Stomach (tissue), 9 donors: ENCODE data around the gene SLIT1. TPM values are rescaled to one million over a fixed set of nuclear protein-coding genes. Genes with fewer than 3 reads are reported as not detected.

Experiments used
- DNase-seq, 2 donors: peaks; one replicate each; pipeline versions ENCODE4 v3.0.0 to v3.0.0-alpha.2; 2013 to 2019
- H3K27ac ChIP-seq, 5 donors: fragments of 200-600 bp in 4 of 5; sonication (generic) in 4 of 5; one replicate each; pipeline ENCODE4 v1.5.1; 2013 to 2019; ENCODE audit warnings: mild to moderate bottlenecking in 1 of 5, moderate library complexity in 1 of 5
- H3K27me3 ChIP-seq, 3 donors: fragments of 200-600 bp; sonication (generic); one replicate each; pipeline ENCODE4 v1.5.1; 2017 to 2019; ENCODE audit warnings: mixed run types in 1 of 3
- H3K36me3 ChIP-seq, 4 donors: fragments of 200-600 bp; sonication (generic); 1 replicate in 3 of 4; 2 replicates in 1 of 4; pipeline ENCODE4 v1.5.1; 2016 to 2019
- H3K4me1 ChIP-seq, 4 donors: fragments of 200-600 bp; sonication (generic); one replicate each; pipeline ENCODE4 v1.5.1; 2016 to 2019
- H3K4me3 ChIP-seq, 4 donors: fragments of 200-600 bp; sonication (generic) in 3 of 4; one replicate each; pipeline ENCODE4 v1.5.1; 2016 to 2019; ENCODE audit warnings: mild to moderate bottlenecking in 1 of 4
- H3K9me3 ChIP-seq, 4 donors: fragments of 200-600 bp; sonication (generic); one replicate each; pipeline ENCODE4 v1.5.1; 2016 to 2019
- CTCF ChIP-seq, 7 experiments: fragments of 450-650 bp in 4 of 7; fragments of 200-600 bp in 3 of 7; sonication (generic) in 3 of 7; IDR thresholded peaks; one replicate each; pipeline ENCODE4 v1.5.1; 2016 to 2019; ENCODE audit warnings: antibody characterized with exemption in 7 of 7, control low read depth in 2 of 7, mild to moderate bottlenecking in 1 of 7
- EP300 ChIP-seq: sonication (generic); formaldehyde crosslinking; IDR thresholded peaks from one replicate; pipeline ENCODE4 v1.6.1; 2017; ENCODE audit warnings: antibody characterized with exemption
- POLR2A ChIP-seq, 4 donors: fragments of 450-650 bp; IDR thresholded peaks; one replicate each; pipeline ENCODE4 v1.6.1; 2016; ENCODE audit warnings: antibody characterized with exemption in 4 of 4, control low read depth in 2 of 4, mild to moderate bottlenecking in 1 of 4, moderate library complexity in 1 of 4
- POLR2AphosphoS5 ChIP-seq, 3 donors: sonication (generic); formaldehyde crosslinking; IDR thresholded peaks; one replicate each; pipeline ENCODE4 v1.6.1; 2016; ENCODE audit warnings: antibody characterized with exemption in 3 of 3
- whole genome bisulfite sequencing, 5 donors: extraction: QIAGEN DNeasy Blood & Tissue Kit in 3 of 5; methylation state at CpG; one replicate each; pipeline versions ENCODE4 v1.1.5 to v1.1.7; 2013 to 2018; 5-methylcytosine and 5-hydroxymethylcytosine counted together
- intact Hi-C: fragments of 100-400 bp; cut with DNase I; formaldehyde crosslinking; loops from one replicate; pipeline ENCODE4 v1.15.1; 2023; ENCODE audit warnings: low total_unique reads
- polyA plus RNA-seq, 3 donors: library from polyadenylated mRNA; stranded (reverse); fragments of 200-250 nt; gene quantifications; one replicate each; pipeline ENCODE4 v1.2.3, GENCODE V29; 2013
- total RNA-seq, 5 donors: library from RNA; depleted of rRNA; stranded (reverse); fragments of >200 nt; gene quantifications; one replicate each; pipeline versions ENCODE4 v1.1.0 to v1.2.3, GENCODE V29; 2014 to 2016
- donor health status: healthy with polysubstance abuse.
- donor health status: Bipolar disorder and iron deficiency.
- donor health status: healthy.

The SLIT1 gene
- total and polyA plus RNA-seq, 8 donors = under 0.01 to 6.1 (median 0.44) TPM

- peaks cover 0 to 4% (median 0%) of the 10 kb centered on the region in 3 donors for H3K27me3 ChIP-seq
These were observed 30.0 kb upstream of the SLIT1 start for GRCh38 chr10:97215619-97216260.

GRCh38 chr10:97213431-97213830, 27.7 kb upstream of the SLIT1 start:
- intact Hi-C loops = loop anchor here (5.0 kb wide), 1 partner anchor 141 kb away; no protein-coding TSS in a partner anchor
- Histone ChIP-seq H3K27ac (no peak overlapping the region), H3K36me3 (no peaks in the 10 kb centered on the region), H3K4me1 (peaks cover 0 to 4% (median 0%) of the 10 kb centered on the region in 4 donors), H3K4me3 (no peak overlapping the region), H3K9me3 (no peaks in the 10 kb centered on the region), H3K27me3 (peaks cover 0 to 12% (median 0%) of the 10 kb centered on the region in 3 donors)
- DNase-seq = no peak
- WGBS, 5 donors = 50 to 62% (median 54%) methylated on average over 9 of the region's 9 CpGs
- TF ChIP-seq POLR2AphosphoS5 (IDR thresholded peaks at IDR 0.05) (no peak), POLR2A (IDR thresholded peaks at IDR 0.05) (no peak), CTCF (IDR thresholded peaks at IDR 0.05) (no peak), EP300 (no peak)

More at GRCh38 chr10:97215619-97216260, 30.0 kb upstream of the SLIT1 start:
- H3K4me3 ChIP-seq = no peak overlapping the region
- no peaks in the 10 kb centered on the region for H3K9me3 ChIP-seq
- intact Hi-C loops = no loop called here
- H3K4me1 ChIP-seq = peaks cover 0 to 4% (median 0%) of the 10 kb centered on the region in 4 donors
- WGBS, 5 donors = 71 to 89% (median 81%) methylated on average over 15 of the region's 15 CpGs
- peaks cover 0 to 4% (median under 1%) of the 10 kb centered on the region in 4 donors for H3K36me3 ChIP-seq
- DNase-seq = no peak
- H3K27ac ChIP-seq = no peak overlapping the region
- no peak for TF ChIP-seq CTCF (IDR thresholded peaks at IDR 0.05)
- TF ChIP-seq POLR2A (IDR thresholded peaks at IDR 0.05) = no peak
- no peak for TF ChIP-seq POLR2AphosphoS5 (IDR thresholded peaks at IDR 0.05)
- no peak for TF ChIP-seq EP300

- no peaks in the 10 kb centered on the region for H3K4me1 ChIP-seq
- peaks cover 0 to 16% (median 0%) of the 10 kb centered on the region in 3 donors for H3K27me3 ChIP-seq
- H3K4me3 ChIP-seq = no peak overlapping the region
- H3K36me3 ChIP-seq = no peaks in the 10 kb centered on the region
- intact Hi-C loops = loop anchor here (5.0 kb wide), 1 partner anchor 139 kb away; no protein-coding TSS in a partner anchor
- TF ChIP-seq POLR2A (IDR thresholded peaks at IDR 0.05) = no peak
- TF ChIP-seq EP300 = no peak
- TF ChIP-seq POLR2AphosphoS5 (IDR thresholded peaks at IDR 0.05) = no peak
- TF ChIP-seq CTCF (IDR thresholded peaks at IDR 0.05) = no peak
- WGBS, 5 donors = 79 to 94% (median 90%) methylated on average over 5 to 9 of the region's 9 CpGs
- no peaks in the 10 kb centered on the region for H3K9me3 ChIP-seq
- DNase-seq = no peak
- no peak overlapping the region for H3K27ac ChIP-seq
These were observed 25.5 kb upstream of the SLIT1 start for GRCh38 chr10:97211229-97211628.

- intact Hi-C loops = loop anchor here (5.0 kb wide), 1 partner anchor 138 kb away; no protein-coding TSS in a partner anchor
- no peak overlapping the region for H3K4me3 ChIP-seq
- no peaks in the 10 kb centered on the region for H3K4me1 ChIP-seq
- WGBS, 5 donors = 7 to 13% (median 10%) methylated on average over 8 of the region's 8 CpGs
- no peak overlapping the region for H3K27ac ChIP-seq
- TF ChIP-seq CTCF (IDR thresholded peaks at IDR 0.05) (peak in 6 of 7 experiments; percentile 49 to 97 (median 88)), POLR2A (IDR thresholded peaks at IDR 0.05) (no peak), EP300 (no peak)
- peak; percentile 72 to 89 for DNase-seq
- peaks cover 0 to 20% (median 0%) of the 10 kb centered on the region in 3 donors for H3K27me3 ChIP-seq
- H3K36me3 ChIP-seq = no peaks in the 10 kb centered on the region
- H3K9me3 ChIP-seq = no peaks in the 10 kb centered on the region
These were observed 24.8 kb upstream of the SLIT1 start for GRCh38 chr10:97210543-97210960.
